Stimulated activated CD8-positive, alpha-beta memory T cell treated with anti-CD3 and anti-CD28 coated beads, Interleukin-2, amount 100 ng/mL, for 1 hour (primary cell): ENCODE data around the gene SENP8.

ENCODE experiments used
- DNase-seq, 2 donors: peaks; one replicate each; pipeline ENCODE4 v3.0.0-alpha.2; 2020; ENCODE audit warnings: low read depth in 2 of 2

The SENP8 gene

GRCh38 chr15:72175186-72176044 is 57.2 kb downstream of the SENP8 start:
- no peak for DNase-seq

GRCh38 chr15:72176159-72176558 is 58.0 kb downstream of the SENP8 start:
- DNase-seq: no peak

GRCh38 chr15:72176743-72177142 is 58.5 kb downstream of the SENP8 start:
- DNase-seq: no peak

DNA sequence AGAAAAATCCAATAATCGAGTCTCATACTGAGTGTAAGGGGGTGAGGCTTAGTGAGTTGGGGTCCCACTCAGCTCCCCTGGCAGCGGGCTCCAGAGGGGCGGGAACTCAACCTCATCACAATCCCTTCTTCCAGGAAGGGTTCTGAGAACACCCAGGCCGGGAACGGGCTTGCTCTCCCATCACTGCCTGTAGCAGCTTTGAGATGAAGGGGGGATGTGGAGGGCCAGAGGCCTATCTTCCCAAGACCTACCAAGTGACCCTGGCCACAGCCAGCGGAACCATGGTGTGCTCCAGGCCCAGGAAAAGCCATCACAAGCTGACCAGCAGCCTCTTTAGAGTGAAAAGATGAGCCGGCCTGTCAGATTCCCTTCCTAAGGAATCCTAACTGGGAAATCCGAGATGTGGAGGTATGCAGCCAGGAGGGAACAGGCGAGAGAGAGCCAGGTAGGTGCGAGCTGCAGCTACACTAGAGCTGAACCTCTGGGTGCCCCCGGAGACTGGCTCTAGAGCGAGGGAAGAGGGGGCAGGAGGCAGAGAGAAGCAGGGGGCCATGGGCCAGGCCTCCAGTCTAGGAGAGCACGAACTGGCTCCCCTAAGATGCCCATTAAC is 60.9 kb downstream of the SENP8 start:
- DNase-seq: no peak

GRCh38 chr15:72179950-72180581 is 61.9 kb downstream of the SENP8 start:
- no peak for DNase-seq

- DNase-seq: no peak
Observed at GRCh38 chr15:72180761-72181324, 62.6 kb downstream of the SENP8 start.

- DNase-seq: no peak
Observed at GRCh38 chr15:72182244-72182643, 64.0 kb downstream of the SENP8 start.

DNA sequence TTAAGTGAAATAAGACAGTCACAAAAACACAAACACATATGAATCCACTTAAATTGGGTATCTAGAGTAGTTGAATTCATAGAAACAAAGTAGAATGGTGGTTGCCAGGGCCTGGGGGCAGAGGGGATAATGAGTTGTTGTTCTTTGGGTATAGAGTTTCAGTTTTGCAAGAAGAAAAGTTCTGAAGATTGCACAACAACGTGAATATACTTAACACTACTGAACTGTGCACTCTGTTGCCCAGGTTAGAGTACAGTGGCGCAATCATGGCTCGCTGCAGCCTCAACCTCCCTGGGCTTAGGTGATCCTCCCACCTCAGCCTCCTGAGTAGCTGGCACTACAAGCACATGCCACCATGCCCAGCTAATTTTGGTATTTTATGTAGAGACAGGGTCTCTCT is 64.5 kb downstream of the SENP8 start:
- DNase-seq: no peak

DNA sequence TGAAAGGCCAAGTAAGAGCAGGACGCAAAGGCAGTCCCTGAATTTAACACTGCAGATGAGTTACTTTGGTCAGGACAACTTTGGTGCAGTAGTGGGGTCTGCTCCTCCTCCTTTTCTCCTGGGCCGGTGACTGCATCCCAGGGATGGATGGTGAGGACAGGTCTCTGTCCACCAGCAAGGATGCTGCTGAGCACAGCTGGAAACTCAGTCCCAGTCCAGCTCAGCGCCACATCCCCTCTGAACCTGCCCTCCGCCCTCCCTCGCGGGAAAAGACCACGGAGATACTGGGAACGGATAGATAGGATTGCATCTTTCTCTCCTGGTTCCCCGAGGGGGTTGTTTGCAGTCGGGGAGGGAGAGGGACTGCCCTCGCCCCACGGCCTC is 65.6 kb downstream of the SENP8 start:
- no peak for DNase-seq

GRCh38 chr15:72184165-72184811 is 66.1 kb downstream of the SENP8 start:
- no peak for DNase-seq

DNA sequence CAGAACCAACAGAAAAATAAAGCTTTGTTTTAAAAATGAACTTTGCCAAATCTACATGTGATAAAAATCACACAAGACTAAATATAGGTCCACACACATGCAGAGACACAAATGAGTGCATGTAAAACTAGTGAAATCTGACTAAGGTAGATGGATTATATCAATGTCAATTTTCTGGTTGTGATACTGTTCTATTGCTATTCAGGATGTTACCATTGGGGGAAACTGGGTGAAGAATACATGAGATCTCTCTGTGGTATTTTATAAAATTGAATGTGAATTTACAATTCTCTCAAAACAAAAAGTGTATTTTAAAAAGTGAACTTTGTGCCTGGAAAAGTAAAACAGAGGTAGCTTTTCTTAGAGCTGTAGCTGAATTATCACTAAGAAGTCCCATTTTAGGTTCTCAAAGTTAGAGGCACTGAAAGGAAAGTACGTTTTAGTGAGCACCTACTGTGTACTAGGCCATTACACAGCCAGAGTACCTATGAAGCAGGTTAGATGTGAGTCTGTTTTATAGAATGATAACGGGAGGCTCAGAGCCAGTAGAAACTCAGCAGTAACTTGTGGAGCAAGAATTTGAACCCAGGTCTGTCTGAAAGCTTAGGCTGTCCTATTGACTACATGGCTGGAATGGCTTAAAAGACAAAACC is 71.2 kb downstream of the SENP8 start:
- DNase-seq: no peak

GRCh38 chr15:72192416-72192815 is 74.2 kb downstream of the SENP8 start:
- DNase-seq: no peak
